HG03571 (cell line): ENCODE results near the gene DPM2.

Source experiments
- ATAC-seq: cut with Tn5 transposase; IDR thresholded peaks from one replicate; pipeline ENCODE4 v1.9.1; 2021; ENCODE audit not compliant: unreplicated experiment

The DPM2 gene

GRCh38 chr9:127938298-127938690 is 640 bp upstream of the DPM2 start:
- ATAC-seq = no peak

DNA sequence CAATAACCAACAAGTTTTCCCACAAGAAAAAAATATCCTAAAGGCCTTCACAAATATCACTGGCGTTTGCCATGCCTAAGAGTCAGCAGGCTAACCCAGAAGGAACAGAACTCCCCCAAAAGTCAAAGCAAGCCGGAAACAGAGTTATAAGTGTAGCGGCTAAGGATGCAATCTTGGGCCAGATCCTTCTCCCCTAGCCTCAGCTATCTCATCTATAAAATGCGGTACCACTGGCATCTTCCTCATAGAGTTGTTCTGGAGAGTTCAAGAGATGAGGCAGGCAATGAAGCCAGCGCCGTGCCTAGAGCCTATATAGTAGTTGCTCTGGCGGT is 632 bp downstream of the DPM2 start:
- ATAC-seq = no peak

DNA sequence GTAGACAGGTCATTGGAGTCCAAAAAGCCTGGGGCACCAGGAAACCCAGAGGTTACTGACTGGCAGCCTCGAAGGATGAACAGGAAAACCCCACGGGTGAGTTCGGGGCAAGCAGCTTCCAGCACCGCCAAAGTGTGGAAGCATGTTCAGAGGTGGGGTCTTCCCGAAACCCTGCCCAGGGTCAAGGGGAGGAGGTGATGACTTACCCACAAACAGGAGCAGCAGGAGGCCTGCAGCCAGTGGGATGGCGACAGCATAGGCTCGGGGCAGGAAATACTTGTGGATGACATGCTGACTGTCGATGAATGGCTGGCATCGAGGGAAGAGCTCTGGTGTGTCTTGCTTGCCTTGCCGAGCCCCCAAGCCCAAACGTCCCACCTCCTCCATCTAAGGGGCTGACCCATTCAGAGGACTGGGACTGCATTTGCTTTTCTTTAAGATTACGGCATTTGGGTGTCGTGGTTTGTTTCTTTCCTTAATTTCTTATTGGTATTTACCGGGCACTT is 1.3 kb downstream of the DPM2 start:
- ATAC-seq = no peak

DNA sequence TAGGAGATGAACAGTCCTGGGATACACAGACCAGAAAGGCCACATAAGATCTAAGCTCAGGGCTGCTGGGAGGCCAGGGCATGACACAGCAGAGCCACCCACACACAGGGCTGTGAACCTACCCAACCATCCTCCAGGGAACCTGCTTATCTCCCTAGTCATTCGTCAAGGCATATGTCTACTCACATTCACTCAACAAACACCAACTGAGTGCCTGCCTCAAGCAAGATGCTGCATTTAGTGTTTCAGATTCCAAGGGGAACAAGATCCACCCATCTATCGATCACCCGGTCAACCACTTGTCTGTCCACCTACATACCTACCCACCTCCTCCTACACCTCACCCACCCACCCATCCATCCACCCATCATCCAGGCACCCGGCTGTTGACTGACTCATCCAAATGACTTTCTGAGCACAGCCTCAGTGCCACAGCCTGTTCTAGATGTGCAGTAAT is 1.9 kb downstream of the DPM2 start:
- ATAC-seq = no peak

DNA sequence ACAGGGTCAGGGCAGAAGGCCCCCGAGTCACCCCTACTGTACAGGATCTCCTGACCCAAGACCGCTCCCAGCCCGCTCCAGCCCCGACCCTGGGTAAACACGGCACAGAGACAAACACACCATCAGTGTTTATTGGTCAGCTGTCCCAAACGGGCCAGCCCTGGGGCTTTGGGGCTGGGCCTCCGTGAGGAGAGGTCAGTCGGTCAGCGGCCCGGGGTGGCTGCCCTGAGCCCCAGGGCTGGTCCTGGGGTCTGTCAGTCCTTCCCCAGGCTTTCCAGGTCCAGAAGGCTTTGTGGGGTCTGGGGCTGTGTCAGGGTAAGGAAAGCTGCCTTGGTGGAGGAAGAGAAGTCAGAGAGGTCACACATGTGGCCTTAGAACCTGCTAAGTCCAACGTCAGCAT is 2.7 kb downstream of the DPM2 start:
- ATAC-seq = no peak

DNA sequence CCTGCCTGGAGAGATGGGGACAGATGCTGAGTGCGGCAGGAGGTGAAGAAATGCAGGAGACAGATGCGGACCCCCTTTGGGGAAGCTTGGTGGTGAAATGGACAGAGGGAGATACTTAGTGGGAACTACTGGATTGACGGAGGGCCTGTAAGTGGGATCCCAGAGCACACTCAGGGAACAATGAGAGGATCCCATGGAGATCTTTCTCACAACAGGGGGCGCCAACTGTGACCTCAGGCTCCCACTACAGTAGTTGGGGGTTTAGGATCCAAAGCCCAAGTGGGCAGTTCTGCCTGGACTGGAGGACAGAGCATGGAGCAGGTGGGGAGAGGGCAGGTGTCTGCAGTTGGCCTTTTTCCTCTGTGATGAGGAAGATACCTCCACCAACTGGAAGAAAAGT is 3.4 kb downstream of the DPM2 start:
- no peak for ATAC-seq

GRCh38 chr9:127931092-127931881 is 6.4 kb downstream of the DPM2 start:
- peak; percentile 33 for ATAC-seq

DNA sequence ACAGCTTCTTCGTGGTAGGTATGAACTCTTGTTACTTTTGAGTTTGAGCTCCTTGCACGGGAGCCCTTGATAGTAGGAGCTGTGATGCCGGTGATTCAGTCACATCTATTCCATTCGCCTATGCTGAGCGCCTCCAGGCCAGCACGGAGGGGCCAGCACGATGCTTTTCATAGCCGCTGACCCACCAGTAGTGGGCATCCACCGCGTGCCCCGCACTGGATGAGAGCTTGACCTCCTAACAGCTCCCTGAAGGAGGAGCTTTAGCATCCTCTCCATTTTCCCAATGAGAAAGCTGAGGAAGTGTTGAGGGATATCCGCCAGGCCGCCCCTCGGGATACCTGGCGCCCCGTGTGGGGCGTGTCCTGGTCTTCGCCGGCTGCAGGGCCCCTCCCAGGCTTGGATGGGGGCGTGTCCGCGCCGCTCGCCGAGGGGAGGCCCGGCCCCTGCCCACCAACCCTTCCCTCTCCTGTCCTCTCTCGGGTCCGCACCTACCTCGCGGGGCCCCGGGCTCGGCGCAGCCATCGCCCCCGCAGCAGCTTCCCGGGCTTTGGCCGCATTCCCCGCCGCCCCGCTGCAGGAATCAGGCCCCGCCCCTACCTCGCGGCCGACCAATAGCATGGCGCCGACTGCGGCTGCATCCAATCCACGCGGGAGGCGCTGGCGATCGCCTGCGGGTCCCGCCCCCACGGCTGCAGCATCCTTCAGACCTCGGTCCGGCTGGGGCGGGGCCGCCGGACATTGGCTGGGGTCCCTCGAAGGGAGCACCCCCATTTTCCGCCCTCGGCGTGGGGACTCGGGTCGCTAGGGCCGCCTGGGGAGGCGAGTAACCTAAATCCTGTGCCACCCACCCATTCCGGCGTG is 7.2 kb downstream of the DPM2 start, which contains the start of gene PIP5KL1:
Gene PIP5KL1 (minus strand): TSS at position 547 of the 861 bp plus-strand sequence. CDS start 25 bp downstream, at position 522.
- peak; percentile 65 for ATAC-seq

DNA sequence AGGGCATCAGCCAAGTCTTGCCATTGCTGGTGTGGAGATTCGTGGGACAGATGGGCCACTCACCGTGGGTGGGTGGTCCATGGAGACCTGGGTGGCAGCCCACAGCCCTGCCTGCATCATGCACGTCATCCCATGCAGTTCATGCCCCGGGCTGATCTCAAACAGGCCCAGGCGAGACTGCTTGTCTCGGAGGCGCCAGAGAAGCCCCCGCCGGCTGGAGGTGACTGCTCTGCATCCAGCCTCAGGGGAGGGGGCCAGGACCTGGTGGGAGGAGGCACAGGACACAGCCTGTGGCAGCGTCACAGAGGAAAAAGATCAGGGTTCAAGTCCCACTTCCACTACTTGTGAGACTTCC is 8.1 kb downstream of the DPM2 start:
- ATAC-seq = no peak

DNA sequence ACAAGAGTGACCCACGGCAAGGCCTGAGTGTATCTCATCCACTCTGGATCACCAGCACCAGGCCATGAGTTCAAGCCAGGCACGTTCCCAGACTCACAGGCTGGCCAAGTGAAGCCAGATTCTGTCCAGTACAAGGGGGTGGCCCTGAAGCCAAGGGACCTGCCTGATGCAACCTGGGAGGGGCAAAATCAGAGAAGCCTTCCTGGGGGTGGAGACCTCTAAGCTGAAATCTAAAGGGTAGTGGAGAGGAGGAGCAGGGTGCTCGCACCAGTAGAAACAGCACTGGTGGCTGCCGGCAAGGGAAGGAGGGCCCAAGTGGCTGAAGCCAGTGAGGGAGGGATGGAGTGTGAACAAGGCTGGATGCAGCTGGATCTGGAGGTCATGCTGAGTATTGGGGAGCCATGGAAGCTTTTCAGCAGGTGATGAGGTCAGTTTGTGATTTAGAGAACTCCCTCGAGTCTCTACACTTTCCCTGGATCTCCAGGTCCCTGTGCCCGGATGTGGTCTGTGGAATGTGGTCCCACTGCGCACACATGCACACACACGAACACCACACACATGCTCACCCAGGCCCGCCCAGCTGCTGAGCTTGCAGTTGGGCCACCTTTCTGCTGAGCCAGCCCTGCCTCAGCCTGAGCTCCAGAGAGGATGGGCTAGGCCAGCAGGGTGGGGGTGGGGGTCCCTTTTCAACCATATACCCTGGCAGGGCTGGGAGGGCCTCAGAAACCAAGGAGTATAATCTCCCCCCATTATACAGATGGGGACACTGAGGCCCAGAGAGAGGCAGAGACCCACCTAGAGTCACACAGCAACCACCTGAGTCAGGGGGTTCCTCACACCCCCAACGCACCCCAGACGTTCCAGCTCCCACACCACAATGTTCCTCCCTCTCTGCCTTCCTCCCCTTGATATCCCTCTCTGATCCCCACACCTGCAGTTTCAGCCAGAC is 8.7 kb downstream of the DPM2 start:
- ATAC-seq = no peak

- ATAC-seq = no peak
Measured at GRCh38 chr9:127927988-127928675, 9.5 kb downstream of the DPM2 start.

GRCh38 chr9:127927201-127927987 is 10.3 kb downstream of the DPM2 start:
- ATAC-seq = no peak

- no peak for ATAC-seq
Measured at GRCh38 chr9:127926906-127927200, 10.8 kb downstream of the DPM2 start.

DNA sequence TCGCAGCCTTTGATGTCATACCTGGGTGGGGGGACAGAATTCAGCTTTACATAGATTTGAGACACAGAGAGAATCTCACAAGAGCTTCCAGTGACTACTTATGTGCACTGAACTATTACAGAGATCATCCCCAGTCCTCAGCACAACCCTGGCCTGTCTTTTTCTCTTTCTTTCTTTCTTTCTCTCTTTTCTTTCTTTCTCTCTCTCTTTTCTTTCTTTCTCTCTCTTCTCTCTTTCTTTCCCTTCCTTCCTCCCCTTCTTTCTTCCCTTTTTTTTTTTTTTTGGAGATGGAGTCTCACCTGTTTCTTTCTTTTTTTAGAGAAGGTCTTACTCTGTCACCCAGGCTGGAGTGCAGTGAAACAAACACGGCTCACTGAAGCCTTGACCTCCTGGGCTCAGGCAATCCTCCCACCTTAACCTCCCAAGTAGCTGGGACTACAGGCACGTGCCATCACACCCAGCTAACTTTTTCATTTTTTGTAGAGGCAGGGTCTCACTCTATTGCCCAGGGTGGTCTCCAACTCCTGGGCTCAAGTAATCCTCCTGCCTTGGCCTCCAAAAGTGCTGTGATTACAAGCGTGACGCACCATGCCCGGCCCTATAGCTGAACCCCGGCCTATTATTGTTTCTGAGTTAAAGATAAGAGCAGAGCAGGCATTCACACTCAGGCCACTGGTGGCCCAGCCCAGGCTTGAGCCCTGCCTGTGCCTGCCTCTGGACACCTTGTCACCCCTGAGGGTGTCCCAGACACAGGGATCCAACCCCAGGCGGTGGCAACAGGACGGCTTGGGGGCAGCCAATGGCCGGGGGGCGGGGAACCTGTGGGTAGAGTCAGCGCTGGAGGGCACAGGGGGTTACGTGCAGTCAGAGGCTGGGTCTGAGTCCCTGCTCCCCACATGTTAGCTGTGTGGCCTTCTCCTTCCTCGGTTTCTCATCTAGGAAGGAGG is 11.4 kb downstream of the DPM2 start:
- ATAC-seq = no peak

DNA sequence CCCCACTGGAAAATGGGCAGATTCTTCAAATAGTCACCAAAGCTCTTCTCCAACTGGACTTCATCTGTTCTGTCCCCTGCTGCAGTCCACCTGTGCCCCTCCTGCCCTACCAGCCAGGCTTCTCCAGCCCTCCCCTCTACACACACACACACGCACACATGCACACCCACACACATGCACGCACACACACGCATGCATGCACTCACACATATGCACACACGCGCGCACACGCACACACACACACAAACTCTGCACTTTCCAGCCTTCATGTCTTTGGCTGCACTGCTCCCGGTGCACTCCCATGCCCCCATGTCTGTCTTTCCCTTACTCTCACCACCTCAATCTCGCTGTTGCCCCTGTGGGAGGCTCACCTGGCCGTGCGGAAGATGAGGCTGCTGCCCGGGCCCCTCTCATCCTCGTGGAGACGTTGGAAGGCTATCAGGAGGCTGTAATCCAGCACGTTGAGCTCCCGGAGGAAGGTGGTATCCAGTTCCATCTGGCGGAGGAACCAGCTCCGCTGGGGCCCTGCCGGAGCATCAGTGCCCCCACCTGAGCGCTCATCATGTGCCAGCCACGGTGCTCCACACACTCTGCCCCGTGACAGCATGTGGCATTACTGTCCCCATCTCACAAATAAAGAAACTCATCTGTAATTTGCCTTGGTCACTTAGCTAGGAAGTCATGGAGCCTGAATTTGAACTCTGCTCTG is 12.8 kb downstream of the DPM2 start:
- ATAC-seq = no peak

DNA sequence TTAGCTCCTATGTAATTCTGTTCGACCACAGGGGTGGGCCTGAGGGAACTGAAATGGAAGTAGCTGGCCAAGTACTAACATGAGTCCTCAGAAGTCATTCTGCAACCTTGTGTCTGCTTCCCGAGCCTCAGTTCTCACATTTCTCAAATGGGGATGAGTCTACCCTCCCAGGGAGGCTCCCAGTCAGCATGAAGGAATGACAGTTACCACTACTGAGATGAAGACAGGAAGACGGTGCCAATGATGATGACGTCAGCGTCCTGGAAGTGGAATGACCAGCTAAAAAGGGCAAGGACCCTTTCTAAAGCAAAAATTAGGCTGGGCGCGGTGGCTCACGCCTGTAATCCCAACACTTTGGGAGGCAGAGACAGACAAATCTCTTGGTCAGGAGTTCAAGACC is 13.9 kb downstream of the DPM2 start:
- no peak for ATAC-seq

GRCh38 chr9:127923046-127923445 is 14.6 kb downstream of the DPM2 start:
- no peak for ATAC-seq

GRCh38 chr9:127921557-127922120 is 16.0 kb downstream of the DPM2 start:
- ATAC-seq = no peak
